H1 (cell line): Measurements from ENCODE around the gene PTGIS. TPM values are rescaled to one million over a fixed set of nuclear protein-coding genes. Genes with fewer than 3 reads are reported as not detected.

Experiments
- CTCF ChIA-PET: fragments of 300-600 bp; sonication (Branson Sonifier 250); formaldehyde crosslinking; loops from one replicate; lab custom pipeline; 2021; ENCODE audit not compliant: partially characterized antibody; lab: Charles Lee
- POLR2A ChIA-PET: fragments of 300-600 bp; sonication (Branson Sonifier 250); formaldehyde crosslinking; loops from one replicate; lab custom pipeline; 2021; ENCODE audit warnings: inconsistent platforms; ENCODE audit not compliant: partially characterized antibody; lab: Charles Lee
- DNase-seq, 2 experiments: peaks; one replicate each; pipeline versions ENCODE4 v3.0.0 to v3.0.0-alpha.2; 2010 to 2022; ENCODE audit warnings: low spot score in 2 of 2, low read depth in 1 of 2, mixed read lengths in 1 of 2
- FAIRE-seq: peaks from 2 replicates; lab custom pipeline; 2011; peaks lifted over from hg19 to GRCh38; lab: Jason Lieb, UNC
- H2AFZ ChIP-seq: 2 replicates; pipeline ENCODE4 v1.8.1; 2012; ENCODE audit warnings: low read length, inconsistent platforms
- H2AK5ac ChIP-seq: 2 replicates; pipeline ENCODE4 v1.6.1; 2013; ENCODE audit warnings: low read depth, low read length
- H2BK120ac ChIP-seq: replicated peaks from 2 replicates; pipeline ENCODE3; 2013; ENCODE audit warnings: low read depth, low read length, inconsistent platforms
- H2BK12ac ChIP-seq: 2 replicates; pipeline ENCODE4 v1.6.1; 2013; ENCODE audit warnings: low read depth, low read length
- H2BK15ac ChIP-seq: 2 replicates; pipeline ENCODE4 v1.6.1; 2013; ENCODE audit warnings: low read length
- H2BK20ac ChIP-seq: 2 replicates; pipeline ENCODE4 v1.6.1; 2013; ENCODE audit warnings: low read length
- H2BK5ac ChIP-seq: 2 replicates; pipeline ENCODE4 v1.6.1; 2013; ENCODE audit warnings: low read depth, low read length
- H3K14ac ChIP-seq: 2 replicates; pipeline ENCODE4 v1.6.1; 2013; ENCODE audit warnings: inconsistent platforms; ENCODE audit not compliant: insufficient read length
- H3K18ac ChIP-seq: 2 replicates; pipeline ENCODE4 v1.6.1; 2013; ENCODE audit warnings: low read length; ENCODE audit errors: extremely low read depth
- H3K23ac ChIP-seq: 2 replicates; pipeline ENCODE4 v1.6.1; 2013; ENCODE audit warnings: inconsistent platforms; ENCODE audit not compliant: insufficient read length
- H3K23me2 ChIP-seq: 2 replicates; pipeline ENCODE4 v1.6.1; 2013; ENCODE audit warnings: low read depth, low read length
- H3K27ac ChIP-seq: 2 replicates; pipeline ENCODE4 v1.6.1; 2011; ENCODE audit warnings: low read depth, low read length, inconsistent platforms
- H3K27me3 ChIP-seq, 4 experiments: replicated peaks in 1 of 4; 1 replicate in 1 of 4; 2 replicates in 3 of 4; pipeline versions ENCODE4 v1.6.1 to v1.8.1; 2011 to 2013; ENCODE audit warnings: low read length in 3 of 4, mild to moderate bottlenecking in 3 of 4, inconsistent platforms in 2 of 4, mixed read lengths in 2 of 4, moderate library complexity in 1 of 4; ENCODE audit not compliant: control insufficient read depth in 3 of 4, insufficient read depth in 3 of 4; ENCODE audit errors: extremely low read depth in 1 of 4
- H3K36me3 ChIP-seq, 4 experiments: 2 replicates each; pipeline versions ENCODE4 v1.6.1 to v1.8.1; 2011 to 2013; ENCODE audit warnings: mild to moderate bottlenecking in 4 of 4, low read length in 3 of 4, moderate library complexity in 2 of 4, control low read depth in 1 of 4, inconsistent platforms in 1 of 4; ENCODE audit not compliant: insufficient read depth in 4 of 4, control insufficient read depth in 2 of 4
- H3K4ac ChIP-seq: replicated peaks from 2 replicates; pipeline ENCODE3; 2013; ENCODE audit warnings: low read length, low read depth, mixed read lengths, inconsistent platforms; ENCODE audit not compliant: insufficient read length
- H3K4me1 ChIP-seq, 4 experiments: replicated peaks in 1 of 4; 1 replicate in 1 of 4; 2 replicates in 3 of 4; pipeline versions ENCODE4 v1.6.1 to v1.8.1; 2011 to 2013; ENCODE audit warnings: low read length in 3 of 4, inconsistent platforms in 2 of 4, mixed read lengths in 1 of 4; ENCODE audit not compliant: insufficient read depth in 4 of 4, control insufficient read depth in 3 of 4
- H3K4me2 ChIP-seq, 2 experiments: 2 replicates each; pipeline versions ENCODE4 v1.6.1 to v1.8.1; 2011 to 2013; ENCODE audit warnings: low read depth in 2 of 2, low read length in 2 of 2, control low read depth in 1 of 2, inconsistent platforms in 1 of 2, mild to moderate bottlenecking in 1 of 2; ENCODE audit not compliant: insufficient read depth in 1 of 2
- H3K4me3 ChIP-seq, 4 experiments: fragments of 200-600, 300-600 bp in 1 of 4; sonication (generic), shearing (Covaris generic), sonication (Bioruptor Twin) in 1 of 4; 2 replicates each; pipeline versions ENCODE4 v1.5.1 to v1.8.1; 2011 to 2016; ENCODE audit warnings: low read length in 4 of 4, low read depth in 3 of 4, control low read depth in 2 of 4, inconsistent platforms in 2 of 4, mild to moderate bottlenecking in 2 of 4, mixed read lengths in 1 of 4, moderate library complexity in 1 of 4; ENCODE audit not compliant: insufficient read depth in 2 of 4; ENCODE audit errors: extremely low read depth in 1 of 4
- H3K56ac ChIP-seq: replicated peaks from 2 replicates; pipeline ENCODE3; 2013; ENCODE audit warnings: low read depth, mild to moderate bottlenecking, mixed read lengths, low read length, inconsistent platforms; ENCODE audit not compliant: insufficient read length
- H3K79me1 ChIP-seq: 2 replicates; pipeline ENCODE4 v1.6.1; 2013; ENCODE audit warnings: low read depth, low read length, control low read depth
- H3K79me2 ChIP-seq, 2 experiments: 2 replicates each; pipeline versions ENCODE4 v1.6.1 to v1.8.1; 2012 to 2013; ENCODE audit warnings: low read length in 2 of 2, mild to moderate bottlenecking in 2 of 2, inconsistent platforms in 1 of 2; ENCODE audit not compliant: insufficient read depth in 2 of 2, control insufficient read depth in 1 of 2
- H3K9ac ChIP-seq, 4 experiments: replicated peaks in 1 of 4; 1 replicate in 1 of 4; 2 replicates in 3 of 4; pipeline versions ENCODE4 v1.6.1 to v1.8.1; 2011 to 2013; ENCODE audit warnings: low read depth in 3 of 4, low read length in 3 of 4, control low read depth in 2 of 4, mild to moderate bottlenecking in 2 of 4, moderate library complexity in 2 of 4, inconsistent platforms in 1 of 4; ENCODE audit errors: extremely low read depth in 1 of 4
- H3K9me3 ChIP-seq, 2 experiments: 2 replicates each; pipeline versions ENCODE4 v1.6.1 to v1.8.1; 2012 to 2013; ENCODE audit warnings: mild to moderate bottlenecking in 2 of 2, moderate library complexity in 2 of 2, control low read depth in 1 of 2, inconsistent platforms in 1 of 2, low read depth in 1 of 2, low read length in 1 of 2, mixed read lengths in 1 of 2; ENCODE audit not compliant: insufficient read depth in 2 of 2
- H4K20me1 ChIP-seq, 2 experiments: replicated peaks in 1 of 2; 2 replicates each; pipeline versions ENCODE3 to v1.8.1; 2011 to 2013; ENCODE audit warnings: inconsistent platforms in 2 of 2, low read length in 2 of 2, mild to moderate bottlenecking in 1 of 2; ENCODE audit not compliant: insufficient read depth in 2 of 2, control insufficient read depth in 1 of 2
- H4K5ac ChIP-seq: 2 replicates; pipeline ENCODE4 v1.6.1; 2013; ENCODE audit warnings: low read length, low read depth, mixed read lengths, inconsistent platforms; ENCODE audit not compliant: insufficient read length
- H4K8ac ChIP-seq: 2 replicates; pipeline ENCODE4 v1.8.0; 2013; ENCODE audit warnings: mild to moderate bottlenecking, moderate library complexity, low read length, inconsistent platforms; ENCODE audit not compliant: insufficient read depth; ENCODE audit errors: extremely low read depth
- H4K91ac ChIP-seq: replicated peaks from 2 replicates; pipeline ENCODE3; 2013; ENCODE audit warnings: low read length, mixed read lengths, inconsistent platforms; ENCODE audit not compliant: insufficient read length
- KDM1A ChIP-seq: fragments of 200-600, 300-600 bp; sonication (generic); IDR thresholded peaks from 2 replicates; pipeline ENCODE4 v1.7.1; 2016; ENCODE audit warnings: mild to moderate bottlenecking, low read length, borderline replicate concordance
- TAF7 ChIP-seq: optimal IDR thresholded peaks from 2 replicates; pipeline ENCODE3; 2011; ENCODE audit warnings: low read depth, mild to moderate bottlenecking, inconsistent platforms, low read length, moderate library complexity, borderline replicate concordance
- TCF12 ChIP-seq: IDR thresholded peaks from 2 replicates; pipeline ENCODE4 v1.6.1; 2011; ENCODE audit warnings: low read depth, mild to moderate bottlenecking, low read length
- WGBS, 2 experiments: shearing (Covaris generic) in 1 of 2; methylation state at CpG; one replicate each; pipeline versions ENCODE4 v1.1.6 to v1.1.7; 2013 to 2015; ENCODE audit warnings: low lambda C conversion rate in 2 of 2, mixed read lengths in 2 of 2, inconsistent platforms in 1 of 2, low coverage in 1 of 2, missing lambda C conversion rate in 1 of 2; ENCODE audit not compliant: insufficient replicate concordance in 2 of 2, insufficient coverage in 1 of 2, insufficient read length in 1 of 2; ENCODE audit errors: extremely low coverage in 1 of 2, missing lambda C conversion rate in 1 of 2; 5-methylcytosine and 5-hydroxymethylcytosine counted together
- polyA plus RNA-seq, 7 experiments: library from polyadenylated mRNA; depleted of rRNA in 3 of 7; stranded (reverse) in 5 of 7; unstranded in 2 of 7; fragments of >200 nt in 5 of 7; fragments of 200-250 nt in 2 of 7; gene quantifications; 1 replicate in 5 of 7; 2 replicates in 1 of 7; 4 replicates in 1 of 7; pipeline versions ENCODE4 v1.2.1 to v1.2.3, GENCODE V29; 2011 to 2013; ENCODE audit warnings: missing spikeins in 2 of 7, mixed read lengths in 2 of 7
- total RNA-seq: library from RNA; stranded (reverse); fragmentation: NEBNext Ultra II Directional; extraction: Animal tissue kit (Norgen Biotek cat#: 25700); gene quantifications from 2 replicates; pipeline ENCODE4 v1.2.1, GENCODE V29; 2021

The PTGIS gene
- total and polyA plus RNA-seq, 2 of the 8 experiments (the other 6 are each of a cell fraction or from before 2014, with no cell fraction given), result 29.9 to 35.5 TPM

DNA sequence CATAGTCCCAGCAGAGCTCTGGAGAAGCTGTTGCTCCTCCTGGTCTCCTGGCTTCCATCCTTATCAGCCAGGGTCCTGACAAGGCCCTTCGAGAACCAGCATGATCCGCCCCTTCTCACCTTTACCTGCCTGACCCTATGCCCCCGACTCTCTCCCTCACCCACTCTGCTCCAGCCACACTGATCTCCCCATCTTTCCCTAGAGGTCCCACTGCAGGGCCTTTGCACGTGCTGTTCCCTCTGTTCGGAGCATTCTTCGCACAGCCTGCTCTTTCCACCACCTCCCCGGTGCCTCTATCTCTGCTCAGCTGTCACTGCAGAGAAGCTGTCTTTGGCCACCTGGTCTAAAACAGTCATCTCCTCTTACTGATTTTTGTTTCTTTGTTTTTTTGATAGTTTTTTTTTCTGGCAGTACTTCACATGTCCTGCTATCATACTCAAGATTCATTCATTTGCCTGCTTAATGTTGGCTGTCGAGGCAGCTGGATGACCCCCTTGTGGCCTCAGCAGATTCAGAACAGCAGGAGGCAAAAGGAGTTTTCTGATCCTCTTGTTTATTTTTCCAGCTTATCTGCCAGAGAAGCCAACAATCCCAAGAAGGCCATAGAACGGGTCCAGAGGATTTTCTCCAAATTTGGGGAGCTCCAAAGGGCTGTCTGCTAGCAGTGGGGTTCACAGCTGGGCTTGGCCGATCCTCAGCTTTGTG lies 1.6 kb upstream of the PTGIS start:
- peak overlapping the region; percentile 84 for H3K27ac ChIP-seq
- no peaks in the 10 kb centered on the region for H3K9me3 ChIP-seq
- peak overlapping the region; percentile 99 for H3K18ac ChIP-seq
- POLR2A ChIA-PET, result interaction anchor here (0.7 to 4.2 kb wide), 8 partner anchors 10 to 323 kb away, joined by 3 to 30 read pairs (median 4); no protein-coding TSS in a partner anchor
- peak overlapping the region; percentile 88 for H2BK120ac ChIP-seq
- WGBS, 2 experiments, result 83% methylated on average over 10 of the region's 10 CpGs; no CpG with 5 or more reads in 1 of the 2 experiments
- peak overlapping the region; percentile 98 for H2BK5ac ChIP-seq
- H3K4ac ChIP-seq, result peak overlapping the region; percentile 2
- H3K36me3 ChIP-seq, result 0 out of 8 replicates have a peak, but pooled peaks cover 0 to 2% (median 0%) of the 10 kb centered on the region in 4 experiments
- peak overlapping the region; percentile 97 for H2BK20ac ChIP-seq
- no peak overlapping the region for H3K23ac ChIP-seq
- TF ChIP-seq TAF7, result no peak
- peak; percentile 80; the same call in 1 of the 2 replicates for TF ChIP-seq KDM1A
- TF ChIP-seq TCF12, result no peak
- peak overlapping the region in 1 of 4 experiments; percentile 54; a peak in 1 of 7 replicates for H3K9ac ChIP-seq
- no peak overlapping the region for H3K14ac ChIP-seq
- DNase-seq (no peak), FAIRE-seq (no peak)
- H3K4me2 ChIP-seq, result peak overlapping the region; percentile 68 to 92
- H3K79me2 ChIP-seq, result peaks cover 0 to 14% of the 10 kb centered on the region in 2 experiments; a peak in 2 of 4 replicates
- no peaks in the 10 kb centered on the region for H4K20me1 ChIP-seq
- no peaks in the 10 kb centered on the region for H3K27me3 ChIP-seq
- H2BK12ac ChIP-seq, result peak overlapping the region; percentile 99
- peak overlapping the region; percentile 85 for H2BK15ac ChIP-seq
- H3K79me1 ChIP-seq, result peaks cover 3% of the 10 kb centered on the region; the same call in 1 of the 2 replicates
- H2AFZ ChIP-seq, result no peak overlapping the region
- peaks cover 9 to 27% (median 18%) of the 10 kb centered on the region in 4 experiments for H3K4me1 ChIP-seq
- H4K5ac ChIP-seq, result peak overlapping the region; percentile 85
- H3K23me2 ChIP-seq, result peaks cover 9% of the 10 kb centered on the region; the same call in 1 of the 2 replicates
- H4K91ac ChIP-seq, result peak overlapping the region; percentile 98
- CTCF ChIA-PET, result interaction anchor here (0.6 to 2.7 kb wide), 12 partner anchors 11 to 177 kb away, joined by 3 to 16 read pairs (median 4); no protein-coding TSS in a partner anchor
- H4K8ac ChIP-seq, result no peak overlapping the region
- H2AK5ac ChIP-seq, result peak overlapping the region; percentile 95; the same call in 1 of the 2 replicates
- peak overlapping the region; percentile 77 for H3K56ac ChIP-seq
- peak overlapping the region in 1 of 4 experiments; percentile 56; a peak in 1 of 8 replicates for H3K4me3 ChIP-seq
